Left renal pelvis (tissue), 4 donors: Measurements from ENCODE around the gene SLC22A17. TPM values are rescaled to one million over a fixed set of nuclear protein-coding genes. Genes with fewer than 3 reads are reported as not detected.

Source experiments
- DNase-seq, 4 donors: peaks; one replicate each; pipeline ENCODE4 v3.0.0-alpha.2; 2013; ENCODE audit warnings: low read depth in 4 of 4, low spot score in 3 of 4
- polyA plus RNA-seq, 4 donors: library from polyadenylated mRNA; unstranded; fragments of 120-200 nt; gene quantifications; one replicate each; pipeline ENCODE4 v1.2.1, GENCODE V29; 2013; ENCODE audit not compliant: insufficient read length in 4 of 4

SLC22A17 gene
- polyA plus RNA-seq, 4 donors, result 56.2 to 72.7 (median 58.1) TPM

DNA sequence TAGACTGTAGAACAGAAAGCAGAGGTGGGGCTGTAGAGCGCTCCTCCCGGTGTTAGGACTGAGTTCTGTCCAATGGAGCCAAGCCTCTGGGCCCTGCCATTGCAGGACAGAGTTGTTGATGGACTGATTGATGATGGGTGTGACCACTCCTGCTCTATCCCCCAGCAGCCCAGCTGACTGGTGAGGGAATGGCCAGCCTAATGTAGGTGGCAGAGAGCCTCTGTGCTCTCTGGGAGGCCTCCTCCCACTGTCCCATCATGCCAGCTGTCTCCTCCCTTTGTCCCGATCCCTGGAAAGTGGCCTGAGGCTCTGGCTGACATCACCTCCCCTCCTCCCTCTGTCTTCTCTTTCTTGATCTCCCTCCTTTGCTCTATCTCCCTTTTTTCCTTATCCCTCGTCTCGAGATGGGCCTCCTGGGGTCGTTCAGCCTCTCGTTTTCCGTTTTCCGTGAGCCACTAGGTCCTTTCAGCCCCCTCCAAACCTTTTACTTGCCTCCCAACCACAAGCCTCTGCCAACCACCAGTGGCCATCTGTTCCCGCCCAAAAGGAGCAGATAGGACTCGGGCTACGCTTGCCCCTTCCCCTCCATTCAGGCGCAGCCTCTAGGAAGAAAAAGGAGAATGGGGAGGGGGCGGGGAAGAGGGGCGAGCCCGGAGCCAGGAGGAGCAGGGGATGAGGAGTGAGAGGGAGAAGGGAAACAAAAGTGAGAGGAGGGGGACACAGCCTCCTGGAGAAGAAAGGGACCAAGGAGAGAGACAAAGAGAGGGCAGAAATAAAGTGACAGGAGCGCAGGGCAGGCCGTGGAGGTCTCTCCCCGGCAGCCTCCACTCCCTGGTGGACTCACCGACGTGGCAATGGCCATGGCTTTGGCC lies 11.7 kb upstream of the SLC22A17 start:
- peak in 1 of 4 donors; percentile 24 for DNase-seq

DNA sequence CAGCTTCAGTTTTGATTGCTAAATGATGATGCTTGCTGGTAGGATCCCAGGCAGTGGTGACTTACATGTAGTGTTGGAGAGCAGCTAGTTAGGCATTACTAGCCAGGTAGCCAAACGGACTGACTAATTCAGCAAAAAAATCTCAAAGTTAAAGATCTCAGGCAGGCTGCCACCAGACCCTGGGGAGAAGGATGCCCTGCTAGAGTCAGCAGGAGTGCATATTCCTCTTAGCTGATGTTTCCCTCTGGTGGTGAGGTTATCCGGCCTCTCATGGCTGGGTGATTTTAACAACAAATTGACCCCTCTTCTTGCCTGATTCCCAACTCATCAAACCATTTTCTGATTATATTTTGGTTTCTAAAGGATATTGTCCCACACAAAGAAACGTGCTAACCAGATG lies 9.5 kb upstream of the SLC22A17 start:
- no peak for DNase-seq

DNA sequence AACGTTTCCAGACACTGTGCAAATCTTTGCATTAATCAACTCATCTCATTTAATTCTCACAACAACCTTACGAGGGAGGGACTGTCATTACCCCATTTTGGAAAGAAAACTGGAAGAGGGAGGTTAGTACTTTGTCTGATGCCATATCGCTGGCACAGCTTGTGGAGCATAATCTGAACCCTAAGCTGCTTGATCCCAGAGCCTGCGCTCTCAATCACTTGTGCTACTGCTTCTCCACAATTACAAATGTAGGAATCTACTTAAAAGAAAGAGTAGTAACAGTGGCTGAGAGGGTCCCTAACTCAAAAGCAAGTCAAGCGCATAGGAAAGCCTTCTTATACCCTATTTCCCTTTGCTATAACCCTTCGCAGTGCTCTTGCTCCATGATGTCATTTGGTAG lies 9.1 kb upstream of the SLC22A17 start:
- DNase-seq, result no peak

DNA sequence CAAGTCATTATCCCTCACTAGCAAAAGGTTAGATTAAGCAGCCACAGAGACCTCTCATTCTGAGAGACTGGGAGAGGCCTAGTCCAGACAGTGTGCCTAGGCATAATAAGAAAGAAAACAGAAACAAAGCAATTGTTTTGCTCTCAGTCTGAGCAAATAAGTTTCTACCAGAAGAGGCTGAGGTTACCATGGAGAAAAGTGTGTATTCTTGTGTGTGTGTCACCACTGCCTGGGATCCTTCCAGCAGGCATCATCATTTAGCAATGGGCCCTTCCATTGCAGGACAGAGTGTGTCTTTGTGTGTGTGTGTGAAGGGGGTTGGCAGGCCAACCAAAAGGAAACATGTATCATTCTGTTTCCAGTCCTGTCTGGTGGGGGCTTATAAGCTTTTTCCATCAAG lies 8.6 kb upstream of the SLC22A17 start:
- DNase-seq, result no peak

DNA sequence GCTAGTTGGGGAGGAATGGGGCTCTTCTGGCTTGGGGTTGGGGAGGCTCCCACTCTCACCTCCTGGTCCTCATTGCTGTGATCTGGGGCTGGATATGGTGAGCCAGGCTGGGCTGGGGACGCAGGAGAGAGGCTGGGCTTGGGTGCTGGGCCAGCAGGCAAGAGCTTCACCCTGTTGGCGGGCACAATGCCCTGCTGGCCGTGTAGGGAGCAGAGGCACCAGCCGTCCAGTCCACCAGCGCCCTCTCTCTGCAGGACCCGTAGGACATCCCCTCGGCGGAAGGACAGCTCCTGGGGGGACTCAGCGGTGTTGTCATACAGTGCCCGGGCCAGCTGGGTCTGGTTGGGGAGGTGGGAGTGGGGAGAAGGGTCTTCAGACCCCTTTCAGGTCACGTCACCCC lies 7.8 kb upstream of the SLC22A17 start:
- no peak for DNase-seq

DNA sequence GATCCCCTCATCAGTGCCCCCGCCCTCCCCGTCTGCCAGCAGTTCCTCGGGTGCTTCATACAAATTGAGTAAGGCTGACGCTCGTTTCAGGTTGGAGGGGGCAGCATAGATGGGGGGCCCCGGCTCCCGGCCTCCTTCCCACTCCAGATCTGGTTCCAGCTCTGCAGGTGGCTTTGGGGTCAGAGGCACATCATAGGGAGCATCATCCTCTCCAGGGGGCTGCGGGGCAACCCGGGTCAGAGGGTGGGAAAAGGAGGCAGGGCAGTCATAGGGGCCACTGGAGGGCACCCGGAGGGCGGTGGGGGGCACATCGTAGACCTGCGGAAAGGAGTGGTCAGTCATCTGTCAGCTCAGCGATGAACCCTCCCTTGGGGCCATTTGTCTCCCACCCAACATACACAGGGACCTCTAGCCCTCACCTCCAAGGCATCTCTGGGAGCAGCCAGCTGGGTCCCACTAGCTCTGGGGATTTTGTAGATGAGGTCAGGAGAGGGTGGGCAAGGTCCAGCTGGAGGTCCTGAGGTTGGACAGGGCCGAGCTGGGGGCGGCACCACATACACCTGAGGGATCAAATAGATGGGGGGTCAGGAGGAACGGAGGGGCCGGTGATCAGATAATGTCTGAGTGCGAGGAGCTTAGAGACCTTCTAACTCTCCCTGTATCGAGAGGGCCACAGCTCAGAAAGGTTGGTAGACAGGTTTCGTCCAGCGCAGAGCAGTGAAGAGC lies 7.2 kb upstream of the SLC22A17 start:
- DNase-seq, result no peak

DNA sequence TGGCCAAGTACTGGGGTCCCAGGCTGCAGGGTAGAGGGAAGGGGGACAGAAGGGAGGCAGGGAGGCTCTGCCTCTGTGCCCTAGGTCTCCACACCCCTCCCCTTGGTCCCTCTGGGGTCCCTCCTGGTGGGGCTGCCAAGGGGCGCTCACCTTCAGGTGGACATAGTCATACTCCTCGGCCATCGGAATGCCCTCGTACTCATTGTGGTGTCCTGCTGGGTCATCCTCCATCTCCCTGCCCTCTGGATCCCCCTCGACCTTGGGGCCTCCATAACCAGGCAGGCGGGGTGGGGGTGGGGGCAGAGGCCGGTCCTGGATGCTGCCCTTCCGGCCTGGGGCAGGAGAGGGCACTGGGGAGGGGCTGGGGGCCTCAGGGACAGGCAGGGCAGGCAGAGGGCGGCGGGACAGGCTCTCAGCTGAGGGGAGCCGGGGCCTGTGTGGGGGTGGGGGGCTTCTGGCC lies 6.5 kb upstream of the SLC22A17 start:
- DNase-seq, result no peak

DNA sequence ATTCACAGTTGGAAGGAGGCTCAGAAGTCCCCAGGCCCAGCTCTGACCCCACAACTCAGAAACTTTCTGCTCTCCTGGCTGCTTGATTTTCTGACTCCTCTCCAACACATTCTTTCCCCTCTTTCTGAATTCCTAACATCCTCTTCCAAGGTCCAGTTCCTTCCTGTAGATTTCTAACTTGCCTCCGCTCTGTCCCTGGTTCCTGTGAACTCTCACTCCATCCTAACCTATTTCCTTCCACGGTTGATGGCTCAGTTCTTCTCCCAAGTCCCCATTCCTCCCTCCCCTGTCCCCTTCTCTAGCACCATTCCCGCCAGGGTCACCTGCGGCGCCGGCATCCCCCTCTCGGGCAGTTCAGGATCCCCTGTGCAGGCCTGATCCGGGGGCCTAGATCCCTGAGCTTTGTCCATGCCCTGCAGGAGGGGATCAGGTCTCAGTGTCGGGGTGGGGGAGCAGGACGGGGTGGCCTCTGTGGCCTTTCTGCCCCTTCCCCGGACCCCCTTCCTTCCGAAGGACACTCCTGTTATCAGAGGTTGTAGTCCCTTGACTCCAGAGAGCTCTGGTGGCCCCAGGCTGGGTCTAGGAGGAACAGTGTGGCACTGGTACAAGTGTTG lies 6.0 kb upstream of the SLC22A17 start:
- DNase-seq, result no peak

DNA sequence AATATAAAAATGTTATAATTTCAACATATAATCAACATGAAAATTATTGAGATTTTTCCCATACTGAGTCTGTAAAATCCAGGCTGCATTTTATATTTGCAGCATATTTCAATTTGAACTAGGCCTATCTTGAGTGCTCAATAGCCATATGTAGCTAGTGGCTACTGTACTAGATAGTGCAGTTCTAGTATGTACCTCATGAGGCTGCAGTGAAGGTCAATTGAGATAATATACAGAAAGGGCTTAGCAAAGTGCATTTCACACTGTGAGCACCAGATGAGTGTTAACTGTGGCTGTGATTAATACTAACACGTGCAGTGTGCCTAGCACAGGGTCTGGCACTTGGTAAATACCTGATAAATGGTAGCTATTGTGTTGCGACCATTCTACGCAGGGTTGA lies 5.4 kb upstream of the SLC22A17 start:
- DNase-seq, result no peak

DNA sequence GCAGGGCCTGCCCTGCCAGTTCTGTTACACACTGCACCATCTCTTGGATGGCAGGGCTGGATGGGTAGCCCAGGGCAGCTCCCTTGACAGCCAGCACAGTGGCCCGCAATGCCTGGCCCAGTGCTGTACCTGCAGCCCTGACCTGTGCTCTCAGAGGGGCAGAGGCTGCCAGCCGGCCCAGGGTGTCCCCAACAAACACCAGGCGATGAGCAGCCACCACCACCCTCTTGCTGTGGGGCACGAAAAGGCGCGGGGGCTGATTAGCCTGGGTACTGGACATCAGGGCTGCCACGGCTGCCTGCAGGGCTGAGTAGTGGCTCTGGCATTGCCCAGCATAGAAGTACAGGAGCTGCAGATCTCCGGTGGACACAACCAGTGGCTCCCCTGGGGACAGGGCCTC lies 4.6 kb upstream of the SLC22A17 start:
- DNase-seq, result no peak

DNA sequence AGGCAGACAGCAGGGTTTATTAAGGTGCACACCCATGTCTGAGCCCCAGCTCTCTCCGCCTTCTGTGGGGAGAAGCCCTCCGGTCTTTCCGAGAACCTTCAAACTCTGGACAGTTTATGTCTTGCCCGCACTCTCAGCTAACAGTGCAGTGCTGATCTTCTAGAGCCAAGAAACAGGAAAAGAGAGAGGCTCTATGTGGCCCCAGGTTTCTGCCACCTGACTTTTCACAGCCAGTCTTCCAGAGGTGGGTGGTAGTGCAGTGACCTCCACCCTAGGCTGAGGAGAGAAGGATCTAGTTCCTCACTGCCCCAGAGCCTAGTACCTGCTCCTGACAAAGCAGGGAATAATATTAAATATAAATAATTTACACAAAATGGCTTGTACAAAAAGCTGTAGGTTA lies 4.0 kb upstream of the SLC22A17 start:
- DNase-seq, result no peak

DNA sequence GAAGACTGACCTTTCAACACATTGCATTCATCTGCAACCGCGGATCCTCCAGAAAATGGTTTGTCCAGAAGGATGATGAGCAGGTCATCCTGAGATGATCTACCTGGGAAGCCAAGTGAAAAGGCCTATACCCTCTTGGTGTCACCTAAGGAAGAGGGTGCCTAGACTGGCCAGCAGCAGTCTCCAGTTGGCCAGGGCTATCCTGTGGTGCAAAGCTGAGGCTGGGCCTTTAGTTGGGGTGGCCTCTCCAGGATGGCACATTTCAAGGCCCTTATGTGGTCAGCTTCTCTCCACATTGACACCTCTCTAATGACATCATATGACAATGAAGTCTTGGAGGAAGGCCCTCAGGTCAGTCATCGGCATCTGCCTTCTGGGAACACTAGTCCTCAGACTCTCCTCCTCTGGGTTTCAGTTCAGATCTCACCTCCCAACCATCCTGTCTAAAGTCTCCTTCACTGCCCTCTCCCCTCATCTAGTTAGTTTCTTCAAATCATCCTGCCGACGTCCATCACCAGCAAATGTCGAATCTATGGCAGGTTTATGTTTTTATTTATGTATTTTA lies 3.3 kb upstream of the SLC22A17 start:
- no peak for DNase-seq

DNA sequence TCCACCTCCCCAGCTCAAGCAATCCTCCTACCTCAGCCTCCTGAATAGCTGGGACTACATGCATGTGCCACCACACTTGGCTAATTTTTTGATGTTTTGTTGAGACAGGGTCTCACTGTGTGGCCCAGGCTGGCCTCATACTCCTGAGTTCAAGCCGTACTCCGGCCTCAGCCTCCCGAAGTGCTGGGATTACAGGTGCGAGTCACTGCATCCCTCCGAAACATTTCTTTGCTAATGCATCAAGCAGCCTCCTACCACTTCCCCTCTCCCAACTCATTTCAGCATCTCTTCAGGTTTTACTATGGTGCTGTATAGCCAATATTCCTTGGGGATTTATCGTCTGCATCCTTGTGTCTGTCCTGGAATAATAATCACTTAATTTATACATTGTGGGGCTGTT lies 2.3 kb upstream of the SLC22A17 start:
- no peak for DNase-seq

DNA sequence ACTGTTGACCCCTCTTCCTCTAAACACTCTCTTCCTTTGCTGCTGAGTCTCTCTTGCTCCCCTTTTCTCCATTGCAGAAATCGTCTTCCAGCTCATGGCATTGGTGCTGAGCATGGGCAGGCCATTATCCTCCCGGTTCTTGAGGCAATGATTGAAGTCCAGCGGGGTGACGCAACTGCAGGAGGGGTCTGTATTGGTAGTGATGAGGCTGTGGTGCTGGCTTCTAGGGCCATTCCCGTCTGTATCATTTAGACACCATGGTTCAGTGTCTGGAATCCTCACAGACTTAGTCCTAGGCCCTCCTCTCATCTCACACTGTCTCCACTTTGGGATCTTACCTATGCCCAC lies 720 bp upstream of the SLC22A17 start:
- no peak for DNase-seq

DNA sequence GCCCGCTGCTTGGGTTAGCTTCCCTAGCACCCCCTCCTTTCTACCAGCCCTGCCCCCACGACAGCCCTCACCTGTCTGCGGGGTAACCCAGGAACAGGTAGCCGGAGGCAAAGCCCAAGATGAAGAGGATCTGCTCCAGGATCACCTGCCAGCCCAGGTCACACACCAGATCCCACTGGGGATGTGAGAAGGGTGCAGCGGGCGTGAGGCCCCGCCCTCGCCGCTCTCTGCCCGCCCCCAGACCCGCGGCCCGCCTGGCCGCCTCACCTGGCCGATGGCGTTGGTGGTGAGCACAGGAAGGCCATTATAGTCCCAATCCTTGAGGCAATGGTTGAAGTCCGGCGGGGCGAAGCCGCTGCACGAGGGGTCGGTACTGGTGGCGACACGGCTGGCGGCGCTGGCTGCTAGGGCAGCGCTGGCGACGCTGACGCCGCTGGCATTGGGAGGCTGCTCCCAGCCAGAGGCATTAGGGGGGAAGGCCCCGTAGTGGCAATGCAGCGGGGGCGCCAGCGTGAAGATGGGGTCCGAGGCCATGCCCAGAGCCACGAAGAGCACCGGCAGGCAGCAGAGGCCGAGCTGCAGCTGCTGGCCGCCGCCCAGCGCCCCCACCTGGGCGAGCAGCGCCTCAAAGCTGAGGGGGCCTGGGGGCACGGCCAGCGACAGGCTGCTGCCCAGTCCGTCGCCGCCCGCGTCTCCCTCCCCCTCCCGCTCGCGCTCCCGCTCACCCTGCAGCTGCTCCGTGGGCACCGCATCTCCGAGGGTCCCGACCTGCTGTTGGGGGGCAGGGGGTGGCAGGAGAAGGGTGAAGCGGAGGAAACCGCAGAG lies 794 bp downstream of the SLC22A17 start:
- peak in 2 of 4 donors; percentile 8 to 18 for DNase-seq

DNA sequence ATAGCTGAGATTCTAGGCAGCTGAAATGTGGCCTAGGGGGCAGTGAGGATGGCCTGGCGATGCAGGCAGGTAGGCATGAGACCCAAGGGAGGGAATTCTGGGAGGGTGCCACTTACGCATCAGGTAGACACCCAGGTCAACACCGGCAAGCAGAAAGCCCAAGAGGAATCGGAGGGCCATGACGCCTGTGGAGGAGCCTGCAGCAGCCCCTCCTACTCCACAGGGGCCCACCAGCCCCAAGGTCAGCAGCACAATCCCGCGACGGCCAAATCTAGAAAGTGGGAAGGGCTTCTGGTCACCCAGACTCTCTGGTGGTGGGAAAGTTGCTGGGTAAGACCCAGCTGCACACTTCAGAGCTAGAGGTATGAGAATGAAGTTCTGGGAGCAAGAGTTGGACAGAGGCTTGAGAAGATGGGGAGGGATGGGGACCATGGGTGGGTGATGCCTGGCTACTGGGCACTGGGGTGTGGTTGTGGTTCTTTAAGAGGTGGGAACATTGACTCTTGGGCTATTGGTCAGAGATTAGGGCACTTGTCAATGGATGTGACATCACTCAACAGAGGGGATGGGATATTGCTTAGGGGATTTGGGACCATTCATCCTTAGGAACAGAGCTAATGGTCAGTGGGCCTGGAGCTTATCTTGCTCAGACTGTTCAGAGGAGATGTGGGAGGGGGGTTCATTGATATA lies 3.4 kb downstream of the SLC22A17 start:
- no peak for DNase-seq

DNA sequence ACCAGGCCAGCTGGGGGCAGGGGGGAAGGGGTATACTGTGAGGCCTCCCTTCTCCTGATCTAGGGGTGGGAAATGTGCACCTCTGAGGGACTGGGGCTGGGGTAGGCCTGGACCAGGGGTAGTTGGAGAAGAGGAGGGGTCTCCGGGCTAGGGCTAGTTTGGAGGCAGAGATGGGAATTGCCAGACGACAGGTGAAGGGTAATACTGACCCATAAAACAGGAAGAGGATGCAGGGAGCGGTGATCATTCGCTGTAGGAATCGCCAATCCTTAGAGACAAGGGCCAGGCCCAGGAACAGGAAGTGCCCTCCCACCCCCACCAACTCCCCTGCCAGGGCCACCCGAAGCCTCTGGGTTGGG lies 4.4 kb downstream of the SLC22A17 start:
- DNase-seq, result no peak

DNA sequence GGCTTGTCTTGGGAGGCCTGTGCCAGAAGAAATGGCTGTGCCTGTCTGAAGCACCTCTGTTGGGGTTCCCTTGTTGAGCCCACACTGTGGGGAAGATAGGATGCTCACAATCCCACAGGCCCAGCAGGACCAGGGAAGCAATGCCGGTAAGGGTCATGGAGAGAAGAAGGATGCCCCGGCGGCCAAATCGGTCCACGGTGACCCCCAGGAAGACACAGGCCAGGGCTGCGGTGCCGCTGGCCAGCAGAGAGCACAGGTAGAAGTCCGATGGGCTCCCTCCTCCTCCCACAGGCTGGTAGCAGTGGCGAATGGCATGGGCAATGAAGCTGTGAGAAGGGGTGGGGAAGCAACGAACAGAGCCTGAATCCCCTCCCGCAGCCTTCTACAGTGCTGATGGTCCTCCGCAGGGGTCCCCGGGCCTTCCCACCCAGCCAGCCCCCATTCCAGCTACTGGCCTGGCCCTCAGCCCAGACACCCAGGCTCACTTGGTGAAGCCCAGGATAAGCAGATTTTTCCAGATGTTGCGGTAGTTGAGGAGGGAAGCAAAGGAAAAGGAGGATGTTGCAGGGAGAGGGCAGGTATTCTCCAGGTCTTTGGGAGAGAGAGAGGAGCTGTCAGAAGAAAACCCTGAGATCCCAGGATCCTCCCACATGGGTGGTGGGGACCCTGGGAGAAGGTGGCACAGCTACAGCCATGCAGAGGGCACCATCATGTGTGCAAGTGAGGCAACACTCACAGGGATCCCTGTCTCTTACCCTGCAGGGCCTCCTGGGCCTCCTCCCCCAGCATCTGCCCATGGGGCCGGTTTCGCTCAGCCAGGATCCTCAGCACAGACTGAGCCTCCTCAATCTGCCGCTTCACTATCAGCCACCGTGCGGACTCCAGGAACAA lies 5.0 kb downstream of the SLC22A17 start:
- no peak for DNase-seq
